ENCODE data around the gene CHST13.

The CHST13 gene

DNA sequence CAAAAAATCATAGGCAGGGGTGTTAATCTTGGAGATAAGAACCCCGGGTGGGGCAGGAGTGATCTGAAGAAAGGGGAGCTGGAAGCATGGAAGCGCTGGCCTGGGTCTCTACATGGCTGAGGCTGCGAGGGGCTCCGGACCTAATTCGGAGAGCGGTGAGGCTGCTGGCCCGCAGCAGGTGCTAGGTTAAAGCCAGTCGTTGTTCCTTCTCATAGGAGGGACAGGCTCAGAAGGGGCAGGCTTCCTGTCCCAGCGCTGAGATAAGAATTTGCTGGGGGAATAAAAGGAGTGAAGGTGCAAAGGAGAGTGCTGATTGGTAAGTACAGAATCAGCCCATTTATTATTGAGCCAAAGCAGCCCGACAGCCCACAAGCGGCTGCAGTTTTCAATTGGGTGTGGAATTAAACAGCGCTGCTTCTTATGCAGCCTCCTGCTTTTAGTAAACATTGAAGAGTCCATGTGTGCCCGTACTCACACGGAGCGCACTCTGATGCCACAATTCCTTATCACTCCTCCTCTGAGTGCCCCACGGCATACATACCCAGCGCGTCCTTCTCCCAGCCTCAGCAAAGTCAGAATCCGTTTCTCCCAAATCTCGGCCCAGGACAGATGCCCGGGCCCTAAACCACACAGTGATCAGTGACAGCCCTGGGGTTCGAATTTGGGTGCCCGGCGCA lies 17.1 kb downstream of the CHST13 start:
- DNase-seq (ENCODE audit: low read depth in 2 of 2) = no peak

DNA sequence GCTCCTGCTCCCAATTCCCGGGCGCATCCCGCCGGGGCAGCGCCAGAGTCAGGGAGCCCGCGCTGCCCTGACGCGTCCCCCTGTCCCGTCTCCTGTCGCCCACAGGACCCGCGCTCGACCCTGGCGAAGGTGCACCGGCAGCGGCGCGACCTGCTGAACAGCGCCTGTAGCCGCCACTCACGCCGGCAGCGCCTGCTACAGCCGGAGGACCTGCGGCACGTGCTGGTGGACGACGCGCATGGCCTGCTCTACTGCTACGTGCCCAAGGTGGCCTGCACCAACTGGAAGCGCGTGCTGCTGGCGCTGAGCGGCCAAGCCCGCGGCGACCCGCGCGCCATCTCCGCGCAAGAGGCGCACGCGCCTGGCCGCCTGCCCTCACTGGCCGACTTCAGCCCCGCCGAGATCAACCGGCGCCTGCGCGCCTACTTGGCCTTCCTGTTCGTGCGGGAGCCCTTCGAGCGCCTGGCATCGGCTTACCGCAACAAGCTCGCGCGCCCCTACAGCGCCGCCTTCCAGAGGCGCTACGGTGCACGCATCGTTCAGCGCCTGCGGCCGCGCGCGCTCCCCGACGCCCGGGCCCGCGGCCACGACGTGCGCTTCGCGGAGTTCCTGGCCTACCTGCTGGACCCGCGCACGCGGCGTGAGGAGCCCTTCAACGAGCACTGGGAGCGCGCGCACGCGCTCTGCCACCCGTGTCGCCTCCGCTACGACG lies 17.8 kb downstream of the CHST13 start:
- no peak for DNase-seq (ENCODE audit: low read depth in 2 of 2)

DNA sequence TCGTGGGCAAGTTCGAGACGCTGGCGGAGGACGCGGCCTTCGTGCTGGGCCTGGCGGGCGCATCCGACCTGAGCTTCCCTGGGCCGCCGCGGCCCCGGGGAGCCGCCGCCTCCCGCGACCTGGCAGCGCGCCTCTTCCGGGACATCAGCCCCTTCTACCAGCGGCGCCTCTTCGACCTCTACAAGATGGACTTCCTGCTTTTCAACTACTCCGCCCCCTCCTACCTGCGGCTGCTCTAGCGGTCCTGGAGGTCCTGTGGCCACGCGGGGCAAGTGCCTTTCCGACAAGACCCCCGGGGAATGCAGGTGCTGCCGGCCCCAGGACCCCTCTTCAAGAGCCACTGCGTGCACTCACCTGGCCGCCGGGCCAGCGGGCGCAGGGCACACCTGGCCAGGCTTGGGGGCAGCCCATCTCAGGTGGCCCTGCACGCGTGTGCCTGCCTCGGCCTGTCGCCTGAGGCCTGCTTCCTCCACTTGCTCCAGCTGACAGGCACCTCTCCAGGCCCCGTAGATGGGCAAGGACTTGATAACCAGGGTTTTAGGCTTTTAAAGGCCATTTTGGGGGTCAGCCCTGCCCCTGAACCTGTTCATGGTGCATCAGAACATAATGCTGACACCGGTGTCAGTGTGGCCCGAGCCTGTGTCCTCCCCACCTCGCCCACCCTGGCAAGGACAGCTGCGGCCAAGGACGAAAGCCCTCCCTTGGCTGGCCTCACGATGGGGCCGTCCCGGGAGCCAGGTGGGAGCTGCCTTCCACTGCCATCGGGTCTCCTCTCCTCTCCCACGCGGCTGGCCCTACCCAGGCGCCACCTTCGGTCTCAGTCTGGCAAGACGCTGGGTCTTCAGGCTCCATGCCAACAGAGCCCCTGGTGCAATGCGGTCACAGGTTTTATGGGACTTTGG lies 18.6 kb downstream of the CHST13 start:
- no peak for DNase-seq (ENCODE audit: low read depth in 2 of 2)

DNA sequence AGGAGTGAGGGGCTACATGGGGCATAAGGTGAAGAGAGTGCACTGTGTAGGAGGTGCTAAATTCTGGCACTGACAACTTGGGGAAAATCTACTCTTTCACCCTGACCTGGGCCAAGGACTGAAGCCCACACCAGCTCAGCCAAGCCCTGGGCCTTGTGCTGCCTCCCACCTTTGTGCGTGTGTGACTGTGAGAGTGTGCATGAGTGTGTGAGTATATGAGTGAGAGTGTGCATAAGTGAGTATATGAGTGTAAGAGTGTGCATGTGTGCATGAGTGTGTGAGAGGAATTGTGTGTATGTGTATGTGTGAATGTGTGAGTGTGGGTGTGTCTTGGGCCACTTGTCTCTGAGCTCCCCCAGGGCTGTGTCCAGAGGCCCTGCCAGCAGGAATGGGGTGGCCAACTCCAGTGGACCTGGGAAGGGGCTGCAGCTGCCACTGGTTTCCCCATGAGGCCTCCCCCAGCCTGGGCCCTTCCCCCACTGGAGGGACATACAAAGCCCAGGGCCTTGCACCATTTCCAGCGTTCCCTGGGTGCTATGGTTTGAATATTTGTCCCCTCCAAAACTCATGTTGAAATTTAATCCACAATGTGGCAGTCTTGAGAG lies 19.6 kb downstream of the CHST13 start:
- DNase-seq (ENCODE audit: low read depth in 2 of 2) = no peak

DNA sequence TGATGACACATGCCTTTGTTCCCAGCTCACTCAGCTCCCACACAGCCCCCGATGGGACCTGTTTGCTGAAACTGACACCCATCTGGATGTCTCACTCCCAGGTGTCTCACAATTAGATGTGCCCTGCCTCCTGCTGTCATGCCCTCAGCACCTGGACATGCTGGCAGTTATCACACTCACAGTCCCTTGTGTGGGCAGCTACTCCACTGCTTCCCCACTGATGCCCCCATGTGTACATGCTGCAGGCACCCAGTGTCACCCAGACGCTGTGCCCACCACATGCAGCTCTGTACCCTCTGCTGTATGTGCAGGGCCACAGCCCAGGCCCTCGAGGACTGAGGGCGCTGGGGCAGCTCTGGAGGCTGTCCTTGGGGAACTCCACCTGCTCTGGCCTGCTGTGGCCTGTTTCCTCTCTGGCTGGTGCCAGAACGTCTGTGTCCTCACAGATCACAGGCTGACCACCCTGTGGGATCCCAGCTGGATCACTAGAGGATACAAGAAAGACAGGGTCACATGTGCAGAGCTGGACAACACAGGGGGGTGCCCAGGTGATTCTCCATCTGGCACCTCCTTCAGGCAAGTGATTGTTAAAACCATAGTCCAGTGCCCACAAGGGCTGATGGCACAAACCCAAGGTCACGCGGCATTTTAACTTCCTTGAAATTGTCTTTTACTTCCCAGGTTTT lies 20.8 kb downstream of the CHST13 start:
- no peak for DNase-seq (ENCODE audit: low read depth in 2 of 2)

DNA sequence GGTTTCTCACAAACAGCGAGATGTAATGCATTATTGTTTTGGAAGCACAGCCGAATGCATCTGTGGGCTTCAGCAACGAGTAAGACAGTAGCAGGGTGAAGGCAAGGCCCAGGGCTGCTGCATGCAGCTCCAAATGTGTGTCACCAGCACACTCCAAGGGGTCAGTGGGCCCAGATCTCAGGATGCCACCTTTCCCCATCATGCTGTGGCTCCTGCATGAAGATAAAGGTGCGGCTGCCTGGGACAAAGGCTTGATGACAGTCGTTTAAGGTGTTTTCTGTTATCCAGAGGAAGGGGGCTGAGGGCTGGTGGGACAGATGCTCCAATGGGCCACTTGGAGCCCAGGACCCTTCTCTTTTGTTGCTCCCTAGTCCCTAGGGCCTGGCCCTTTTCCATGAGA lies 21.6 kb downstream of the CHST13 start:
- no peak for DNase-seq (ENCODE audit: low read depth in 2 of 2)

DNA sequence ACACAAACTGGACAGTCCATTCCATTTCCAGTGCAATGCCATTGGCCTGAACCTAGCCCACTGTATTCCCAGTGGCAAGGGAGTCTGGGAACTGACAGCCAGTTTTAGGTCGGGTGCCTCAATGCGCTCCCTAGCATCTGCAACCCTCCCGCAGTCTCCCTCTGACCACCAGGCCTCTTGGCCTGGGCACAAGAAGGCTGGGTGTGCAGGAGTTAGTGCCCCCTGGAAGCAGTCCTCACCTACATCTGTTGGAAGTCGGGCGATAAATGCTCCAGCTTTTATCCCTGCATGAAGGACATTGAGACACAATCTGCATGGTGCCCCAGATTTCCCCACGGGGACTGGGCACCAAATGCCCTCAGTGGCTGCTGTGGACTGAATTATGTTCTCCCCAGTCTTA lies 22.1 kb downstream of the CHST13 start:
- DNase-seq (ENCODE audit: low read depth in 2 of 2) = no peak

DNA sequence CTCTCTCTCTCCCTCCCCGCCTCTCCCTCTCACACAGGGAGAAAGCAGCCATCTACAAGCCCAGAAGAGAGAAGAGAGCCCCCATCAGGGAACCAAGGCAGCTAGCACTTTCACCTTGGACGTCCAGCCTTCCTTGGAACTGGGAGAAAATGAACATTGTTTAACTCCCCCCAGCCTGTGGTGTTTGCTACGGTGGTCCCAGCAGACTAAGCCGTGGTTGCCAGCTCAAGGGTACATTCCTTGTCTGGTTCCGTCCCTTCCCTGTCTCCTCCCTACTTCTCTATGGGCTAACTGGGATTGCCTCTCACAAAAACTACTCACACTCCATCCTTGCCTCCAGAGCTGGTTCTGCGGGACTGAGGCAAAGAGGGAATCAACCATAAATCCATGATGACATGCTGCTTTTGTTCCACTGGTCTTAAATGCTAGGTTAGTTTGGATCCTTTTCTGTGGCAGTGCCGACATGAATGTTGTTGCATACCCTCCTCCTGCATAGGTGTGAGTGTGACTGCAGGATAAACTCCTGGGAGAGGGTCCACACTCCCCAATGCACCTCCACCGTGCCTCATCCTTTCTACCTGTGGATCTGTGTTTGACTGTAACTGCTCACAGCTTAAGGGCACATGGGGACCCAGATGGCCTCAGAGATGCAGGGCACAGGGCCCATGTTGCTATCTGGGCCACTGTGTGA lies 22.7 kb downstream of the CHST13 start:
- DNase-seq (ENCODE audit: low read depth in 2 of 2) = no peak

DNA sequence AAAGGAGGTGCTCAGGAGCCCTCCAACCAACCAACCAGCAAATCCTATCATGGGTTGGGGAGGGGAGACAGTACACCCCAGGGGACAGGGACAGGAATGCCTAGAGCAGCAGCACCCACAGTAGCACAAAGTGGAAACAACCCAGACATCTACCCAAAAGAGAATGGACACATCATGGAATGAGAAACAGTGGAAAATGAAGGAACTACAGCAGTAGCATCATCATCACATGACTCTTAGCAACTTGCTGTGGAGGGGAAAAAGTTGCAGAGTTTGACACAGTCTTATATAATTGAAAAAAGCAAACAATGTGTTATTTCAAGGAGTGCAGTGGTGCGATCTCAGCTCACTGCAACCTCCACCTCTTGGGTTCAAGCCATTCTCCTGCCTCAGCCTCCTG lies 23.8 kb downstream of the CHST13 start:
- no peak for DNase-seq (ENCODE audit: low read depth in 2 of 2)

DNA sequence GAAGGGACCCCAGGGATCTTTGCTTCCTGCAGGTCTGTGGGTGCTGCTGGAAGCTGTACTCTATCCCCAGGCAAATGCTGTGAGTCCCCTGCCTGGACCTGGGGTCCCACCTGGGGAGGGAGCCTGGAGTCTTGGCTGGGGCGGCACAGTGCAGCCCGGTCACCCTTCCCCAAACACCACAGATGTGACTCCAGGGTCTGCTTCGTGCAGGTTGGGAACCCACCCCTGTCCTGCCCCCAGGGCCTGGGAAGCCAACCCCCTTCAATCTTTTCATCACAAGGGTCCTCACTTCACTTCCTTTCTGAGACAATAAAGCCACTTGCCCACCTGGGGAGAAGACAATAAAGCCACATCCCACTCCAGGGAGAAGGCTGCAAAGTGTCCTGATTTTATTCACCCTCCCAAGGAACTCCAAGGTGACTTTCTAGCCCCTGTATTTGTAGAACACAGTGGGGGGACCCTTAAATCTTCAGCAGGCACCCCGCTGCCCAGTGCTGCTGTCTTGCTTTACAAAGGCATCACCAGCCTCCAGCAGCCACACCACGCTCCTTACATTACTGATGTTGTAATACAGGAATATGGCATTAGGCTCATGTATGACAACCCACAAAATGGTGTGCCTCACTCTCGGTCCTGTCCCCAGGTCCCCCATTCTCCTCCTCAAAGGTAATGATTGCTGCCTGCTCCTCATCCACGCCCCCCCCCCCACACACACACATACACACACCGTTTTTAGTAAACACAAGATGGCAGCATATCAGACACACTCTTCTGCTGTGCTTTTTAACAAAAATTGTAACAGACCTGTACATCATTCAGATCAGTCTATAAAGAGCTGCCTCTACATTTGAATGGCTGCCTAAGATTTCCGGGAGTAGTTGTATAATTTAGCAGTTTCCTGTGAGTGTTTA lies 24.9 kb downstream of the CHST13 start:
- no peak for DNase-seq (ENCODE audit: low read depth in 2 of 2)

DNA sequence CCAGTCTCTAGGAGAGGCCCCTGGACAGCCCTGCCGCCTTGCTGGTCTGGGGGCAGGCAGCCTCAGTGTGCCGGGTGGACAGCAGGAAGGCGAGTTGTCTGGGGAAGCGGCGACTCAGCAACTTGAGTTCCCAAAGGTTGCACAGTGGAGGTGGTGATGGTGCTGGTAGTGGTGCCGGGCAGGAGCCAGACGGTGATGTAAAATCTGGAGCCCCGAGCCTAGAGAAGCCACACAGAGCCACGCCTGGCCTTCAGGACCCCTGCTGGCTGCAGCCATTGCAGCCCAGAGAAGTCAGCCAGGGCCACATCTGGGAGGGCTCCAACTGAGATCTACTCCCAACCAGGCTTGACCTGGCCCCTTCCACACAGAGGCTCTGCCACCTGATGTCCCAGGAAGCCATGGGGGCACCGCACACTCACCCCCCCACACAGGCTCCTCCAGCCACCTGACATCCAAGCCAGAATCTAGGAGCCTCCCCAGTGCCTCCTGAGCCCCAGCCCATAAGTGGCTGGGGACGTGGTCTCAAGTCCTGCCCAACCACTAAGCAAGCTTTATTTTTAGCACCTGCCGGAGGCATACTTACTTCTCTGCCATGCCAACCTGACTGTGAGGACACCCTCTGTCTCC lies 26.0 kb downstream of the CHST13 start:
- no peak for DNase-seq (ENCODE audit: low read depth in 2 of 2)

DNA sequence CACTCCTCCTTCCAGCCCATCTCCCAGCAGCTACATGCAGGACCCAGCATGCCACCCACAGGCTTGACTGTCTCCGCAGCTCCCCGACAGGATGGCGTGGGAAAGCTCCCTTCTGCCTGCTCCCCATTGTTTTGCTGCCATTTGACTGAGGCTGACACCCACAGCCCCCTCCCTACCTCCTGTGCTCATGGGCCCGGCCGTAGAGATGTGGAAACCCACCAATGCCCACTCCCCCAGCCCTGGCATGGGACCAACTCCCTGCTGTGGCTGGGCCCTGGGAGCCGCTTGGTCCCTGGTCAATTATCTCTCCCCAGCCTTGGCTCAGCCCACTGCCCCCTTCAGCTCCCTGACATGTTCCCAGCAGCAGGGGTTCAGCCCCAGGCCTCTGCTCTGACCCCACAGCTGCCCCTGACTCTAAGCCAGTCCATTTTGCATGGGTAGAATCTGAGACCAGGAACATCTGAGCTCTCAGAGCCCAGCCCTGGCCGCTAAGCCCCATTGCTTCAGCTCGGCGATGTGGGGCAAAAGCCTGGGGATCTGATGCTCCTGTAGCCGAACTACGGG lies 26.6 kb downstream of the CHST13 start:
- no peak for DNase-seq (ENCODE audit: low read depth in 2 of 2)

DNA sequence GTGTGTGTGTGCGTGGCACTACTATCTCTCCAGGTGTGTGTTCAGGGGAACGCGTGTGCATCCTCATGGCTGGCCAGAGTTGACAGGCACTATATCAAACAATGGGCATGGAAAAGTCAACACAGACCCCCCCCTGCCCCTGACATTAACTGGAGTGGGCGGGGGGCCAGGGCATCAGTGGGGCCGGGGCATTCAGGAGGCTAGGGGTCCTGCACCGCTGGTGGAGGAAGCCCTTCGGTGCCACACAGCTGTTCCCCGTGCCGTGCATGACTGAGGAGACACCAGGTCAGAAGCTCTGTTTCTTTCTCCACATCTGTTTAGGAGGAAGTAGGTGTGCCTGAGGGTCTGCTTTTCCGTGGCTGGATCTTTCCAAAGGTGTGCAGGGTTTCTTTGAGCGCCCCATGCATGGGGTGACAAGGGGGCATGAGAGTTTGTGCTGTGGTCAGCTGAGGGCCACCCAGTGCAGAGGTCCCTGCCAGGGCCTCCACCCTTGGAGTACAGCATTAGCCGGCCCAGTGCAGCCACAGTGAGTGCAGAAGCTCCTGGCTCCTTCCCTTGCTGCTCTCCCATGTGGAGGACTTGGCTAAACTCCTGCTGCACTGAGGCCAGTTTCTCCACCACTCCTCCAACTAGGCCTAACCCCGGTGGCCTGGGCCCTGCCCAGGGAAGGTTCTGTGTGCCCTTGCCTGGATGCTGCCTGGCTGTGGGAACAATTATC lies 27.3 kb downstream of the CHST13 start:
- no peak for DNase-seq (ENCODE audit: low read depth in 2 of 2)

DNA sequence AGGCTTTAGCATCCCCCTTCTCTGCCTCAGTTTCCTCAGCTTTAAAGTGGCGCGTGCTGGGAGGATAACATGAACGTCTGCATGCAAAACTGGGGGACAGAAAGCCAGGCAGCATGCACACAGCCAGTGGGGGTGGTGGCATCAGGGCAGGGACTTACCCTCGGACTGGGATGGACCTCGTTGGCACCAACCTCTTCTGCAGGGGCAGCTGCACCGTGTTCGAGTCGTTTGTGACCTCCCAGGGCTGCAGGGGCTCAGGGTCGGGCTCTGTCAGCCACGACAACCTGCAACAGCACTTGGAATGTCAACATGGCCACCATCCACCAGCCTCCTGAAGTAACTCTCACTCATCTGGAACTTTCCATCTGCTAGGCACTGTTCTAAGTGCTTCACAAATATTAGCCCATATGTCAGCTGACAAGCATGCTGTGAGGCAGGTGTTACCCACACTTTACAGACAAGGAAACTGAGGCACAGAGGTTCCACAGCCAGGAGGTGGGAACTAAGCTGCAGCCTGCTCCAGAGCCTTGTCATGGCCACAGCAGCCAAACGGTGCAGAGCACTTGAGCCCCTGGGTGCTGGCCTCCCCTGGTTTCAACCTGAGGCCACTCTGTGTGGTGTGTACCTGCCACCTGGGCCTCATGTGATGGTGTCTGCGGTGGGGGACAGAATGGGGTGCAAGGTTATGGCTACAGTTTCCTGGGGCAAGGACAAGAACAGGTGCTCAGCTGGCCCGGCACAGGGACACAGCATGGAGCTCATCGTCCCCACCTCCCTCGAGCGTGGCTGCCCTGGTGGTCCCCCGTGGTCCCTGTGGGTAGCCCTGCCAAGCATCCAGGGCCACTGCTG lies 28.1 kb downstream of the CHST13 start:
- DNase-seq (ENCODE audit: low read depth in 2 of 2) = no peak

DNA sequence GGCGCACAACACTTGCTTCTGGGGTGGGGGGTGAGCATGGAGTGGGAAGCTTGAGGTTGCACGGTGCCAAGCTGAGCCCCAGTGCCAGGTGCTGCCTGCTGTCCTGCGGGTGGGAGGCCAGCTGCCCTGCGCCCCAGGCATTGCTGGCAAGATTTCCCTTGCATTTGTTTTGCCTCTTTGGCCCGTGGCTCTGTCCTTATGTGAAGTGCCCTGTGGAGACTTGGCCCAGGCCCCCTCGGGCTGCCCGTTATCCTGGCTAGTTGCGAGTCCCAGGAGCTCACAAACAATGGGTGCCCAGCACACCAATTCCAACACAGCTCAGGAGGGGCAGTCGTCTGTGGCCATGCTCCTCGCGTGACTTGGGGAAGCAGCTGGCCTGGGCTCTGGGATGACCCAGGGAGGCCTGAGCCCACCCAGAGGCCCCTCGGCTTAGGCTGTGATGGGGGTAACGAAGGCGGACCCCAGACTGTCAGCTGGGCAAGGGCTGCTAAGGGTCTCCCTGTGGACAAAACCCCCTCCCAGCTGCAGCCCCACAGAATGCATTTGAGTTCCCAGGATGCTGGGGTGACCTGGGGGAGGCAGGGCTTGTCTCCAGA lies 28.8 kb downstream of the CHST13 start:
- DNase-seq (ENCODE audit: low read depth in 2 of 2) = no peak

DNA sequence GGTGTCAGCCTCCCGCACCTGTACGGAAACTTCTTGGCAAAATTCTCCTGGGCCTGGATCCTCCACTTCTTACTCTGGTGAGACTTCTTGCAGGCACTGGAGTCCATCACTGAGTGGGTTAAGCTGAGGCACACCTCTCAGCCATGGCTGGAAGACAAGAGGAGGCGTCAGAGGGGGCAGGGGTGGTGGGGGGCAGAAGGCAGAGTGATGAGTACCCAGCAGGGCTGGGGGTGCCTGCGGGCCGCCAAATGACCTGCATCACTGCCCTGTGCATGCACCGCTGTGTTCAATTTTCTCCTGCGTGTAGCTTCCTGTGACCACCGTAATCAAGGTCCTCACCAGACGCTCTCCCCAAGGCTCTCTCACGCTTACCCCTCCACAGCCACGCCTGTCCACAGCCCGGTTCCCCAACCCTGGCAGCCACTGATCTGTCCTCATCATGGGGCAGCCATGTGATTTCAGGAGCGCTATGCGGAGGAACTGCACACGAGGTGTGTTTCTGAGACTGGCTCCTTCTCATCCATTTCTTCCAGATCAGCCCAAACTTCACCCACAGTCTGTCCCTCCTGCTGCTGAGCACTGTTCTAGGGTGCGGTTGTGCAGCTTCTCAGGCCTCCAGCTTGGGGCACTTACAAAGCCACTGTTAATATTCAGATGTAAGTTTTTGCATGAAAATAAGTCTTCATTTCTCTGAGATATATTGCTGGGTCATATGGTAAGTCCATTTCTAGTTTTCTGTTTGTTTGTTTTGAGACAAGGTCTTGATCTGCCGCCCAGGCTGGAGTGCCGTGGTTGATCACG lies 29.5 kb downstream of the CHST13 start:
- no peak for DNase-seq (ENCODE audit: low read depth in 2 of 2)
